OCI-LY1 (cell line): Measurements from ENCODE around the gene WDFY2.

Source experiments
- H2AFZ ChIP-seq: fragments of 200-600 bp; sonication (generic), shearing (Covaris generic); 2 replicates; pipeline ENCODE4 v1.6.0; 2014; ENCODE audit warnings: antibody characterized with exemption, mild to moderate bottlenecking, low read length
- H3F3A ChIP-seq: fragments of 200-600 bp; sonication (generic), shearing (Covaris generic); 2 replicates; pipeline ENCODE4 v1.6.0; 2014; ENCODE audit warnings: mild to moderate bottlenecking, antibody characterized with exemption, low read length, moderate library complexity; ENCODE audit not compliant: insufficient read depth
- H3K27ac ChIP-seq: fragments of 200-600 bp; sonication (generic); 2 replicates; pipeline ENCODE4 v1.5.1; 2014; ENCODE audit warnings: low read length, mixed run types, mild to moderate bottlenecking, low read depth; ENCODE audit not compliant: poor library complexity, severe bottlenecking
- H3K27me3 ChIP-seq: fragments of 200-600 bp; sonication (generic); 2 replicates; pipeline ENCODE4 v1.6.0; 2014; ENCODE audit warnings: antibody characterized with exemption, mild to moderate bottlenecking, low read length, moderate library complexity; ENCODE audit not compliant: insufficient read depth
- H3K36me3 ChIP-seq: fragments of 200-600 bp; sonication (generic); 2 replicates; pipeline ENCODE4 v1.6.1; 2014; ENCODE audit warnings: mild to moderate bottlenecking, antibody characterized with exemption, low read length, moderate library complexity, mixed read lengths; ENCODE audit not compliant: insufficient read depth
- H3K4me1 ChIP-seq: fragments of 200-600 bp; sonication (generic); 2 replicates; pipeline ENCODE4 v1.5.1; 2014; ENCODE audit warnings: mild to moderate bottlenecking, low read length, moderate library complexity; ENCODE audit not compliant: insufficient read depth, severe bottlenecking
- H3K4me2 ChIP-seq: fragments of 200-600 bp; sonication (generic), shearing (Covaris generic); 2 replicates; pipeline ENCODE4 v1.6.1; 2014; ENCODE audit warnings: low read length
- H3K4me3 ChIP-seq: fragments of 200-600 bp; sonication (generic); 2 replicates; pipeline ENCODE4 v1.5.1; 2014; ENCODE audit warnings: low read length, low read depth, mild to moderate bottlenecking, mixed read lengths; ENCODE audit not compliant: poor library complexity, severe bottlenecking
- H3K79me2 ChIP-seq: fragments of 200-600 bp; shearing (Covaris generic); 2 replicates; pipeline ENCODE4 v1.6.1; 2016; ENCODE audit warnings: mixed run types, low read length, mixed read lengths; ENCODE audit not compliant: insufficient read depth
- H3K9ac ChIP-seq: fragments of 200-600 bp; sonication (generic), shearing (Covaris generic); 2 replicates; pipeline ENCODE4 v1.6.1; 2014; ENCODE audit warnings: mild to moderate bottlenecking, low read length, mixed read lengths
- H3K9me2 ChIP-seq: fragments of 200-600 bp; sonication (generic), shearing (Covaris generic); 2 replicates; pipeline ENCODE4 v1.6.1; 2014; ENCODE audit warnings: low read depth, mild to moderate bottlenecking, low read length, mixed read lengths
- H3K9me3 ChIP-seq: fragments of 200-600 bp; shearing (Covaris generic); 2 replicates; pipeline ENCODE4 v1.6.1; 2014; ENCODE audit warnings: low read length, mixed read lengths
- H4K20me1 ChIP-seq: fragments of 200-600 bp; sonication (generic), shearing (Covaris generic); 2 replicates; pipeline ENCODE4 v1.6.0; 2016; ENCODE audit warnings: mild to moderate bottlenecking, low read length; ENCODE audit not compliant: insufficient read depth
- EZH2 ChIP-seq: fragments of 200-600 bp; sonication (generic), shearing (Covaris generic); IDR thresholded peaks from 2 replicates; pipeline ENCODE4 v1.8.0; 2017; ENCODE audit warnings: borderline replicate concordance, mixed run types, mild to moderate bottlenecking, antibody characterized with exemption, low read length, moderate library complexity, mixed read lengths
- TF ChIP-seq, protein P1 (sequence below): fragments of 200-600 bp; sonication (generic), shearing (Covaris generic); IDR thresholded peaks from 2 replicates; pipeline ENCODE4 v1.5.1; 2017; ENCODE audit warnings: mild to moderate bottlenecking, antibody characterized with exemption, low read length, moderate library complexity, mixed read lengths

The WDFY2 gene

DNA sequence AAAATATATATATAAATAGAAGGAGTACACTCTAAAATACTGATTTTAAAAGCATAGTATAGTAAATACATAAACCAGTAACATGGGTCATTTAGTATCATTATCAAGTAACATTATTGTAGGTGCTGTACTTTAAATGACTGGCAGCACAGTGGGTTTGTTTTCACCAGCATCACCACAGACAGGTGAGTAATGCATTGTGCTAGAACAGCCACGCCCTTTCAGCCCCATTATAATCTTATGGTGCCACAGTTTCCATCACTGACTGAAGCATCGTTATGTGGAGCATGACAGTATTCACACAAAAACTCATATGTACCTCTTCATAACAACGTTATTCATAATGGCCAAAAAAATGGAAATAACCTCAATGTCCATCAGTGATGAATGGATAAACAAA lies 131.4 kb downstream of the WDFY2 start:
- H3K27me3 ChIP-seq = no peaks in the 10 kb centered on the region
- H3K27ac ChIP-seq = no peak overlapping the region
- no peaks in the 10 kb centered on the region for H4K20me1 ChIP-seq
- H2AFZ ChIP-seq = no peak overlapping the region
- H3K4me2 ChIP-seq = no peak overlapping the region
- H3K4me3 ChIP-seq = no peak overlapping the region
- no peaks in the 10 kb centered on the region for H3K4me1 ChIP-seq
- no peaks in the 10 kb centered on the region for H3K9me2 ChIP-seq
- TF ChIP-seq, protein P1, sequence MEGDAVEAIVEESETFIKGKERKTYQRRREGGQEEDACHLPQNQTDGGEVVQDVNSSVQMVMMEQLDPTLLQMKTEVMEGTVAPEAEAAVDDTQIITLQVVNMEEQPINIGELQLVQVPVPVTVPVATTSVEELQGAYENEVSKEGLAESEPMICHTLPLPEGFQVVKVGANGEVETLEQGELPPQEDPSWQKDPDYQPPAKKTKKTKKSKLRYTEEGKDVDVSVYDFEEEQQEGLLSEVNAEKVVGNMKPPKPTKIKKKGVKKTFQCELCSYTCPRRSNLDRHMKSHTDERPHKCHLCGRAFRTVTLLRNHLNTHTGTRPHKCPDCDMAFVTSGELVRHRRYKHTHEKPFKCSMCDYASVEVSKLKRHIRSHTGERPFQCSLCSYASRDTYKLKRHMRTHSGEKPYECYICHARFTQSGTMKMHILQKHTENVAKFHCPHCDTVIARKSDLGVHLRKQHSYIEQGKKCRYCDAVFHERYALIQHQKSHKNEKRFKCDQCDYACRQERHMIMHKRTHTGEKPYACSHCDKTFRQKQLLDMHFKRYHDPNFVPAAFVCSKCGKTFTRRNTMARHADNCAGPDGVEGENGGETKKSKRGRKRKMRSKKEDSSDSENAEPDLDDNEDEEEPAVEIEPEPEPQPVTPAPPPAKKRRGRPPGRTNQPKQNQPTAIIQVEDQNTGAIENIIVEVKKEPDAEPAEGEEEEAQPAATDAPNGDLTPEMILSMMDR = no peak
- no peak for TF ChIP-seq EZH2
- H3K9ac ChIP-seq = no peak overlapping the region
- H3F3A ChIP-seq = no peaks in the 10 kb centered on the region
- H3K79me2 ChIP-seq = no peaks in the 10 kb centered on the region
- no peaks in the 10 kb centered on the region for H3K9me3 ChIP-seq
- H3K36me3 ChIP-seq = no peaks in the 10 kb centered on the region

- H3K9me3 ChIP-seq = no peaks in the 10 kb centered on the region
- no peak overlapping the region for H3K27ac ChIP-seq
- no peak overlapping the region for H3K4me2 ChIP-seq
- no peak overlapping the region for H3K9ac ChIP-seq
- no peaks in the 10 kb centered on the region for H3K4me1 ChIP-seq
- H3F3A ChIP-seq = no peaks in the 10 kb centered on the region
- no peaks in the 10 kb centered on the region for H3K9me2 ChIP-seq
- no peak for TF ChIP-seq EZH2
- TF ChIP-seq, protein P1 = no peak
- H3K36me3 ChIP-seq = no peaks in the 10 kb centered on the region
- no peaks in the 10 kb centered on the region for H3K27me3 ChIP-seq
- H3K79me2 ChIP-seq = no peaks in the 10 kb centered on the region
- H3K4me3 ChIP-seq = no peak overlapping the region
- H4K20me1 ChIP-seq = no peaks in the 10 kb centered on the region
- no peak overlapping the region for H2AFZ ChIP-seq
Measured at GRCh38 chr13:51717786-51718398, 133.6 kb downstream of the WDFY2 start.

DNA sequence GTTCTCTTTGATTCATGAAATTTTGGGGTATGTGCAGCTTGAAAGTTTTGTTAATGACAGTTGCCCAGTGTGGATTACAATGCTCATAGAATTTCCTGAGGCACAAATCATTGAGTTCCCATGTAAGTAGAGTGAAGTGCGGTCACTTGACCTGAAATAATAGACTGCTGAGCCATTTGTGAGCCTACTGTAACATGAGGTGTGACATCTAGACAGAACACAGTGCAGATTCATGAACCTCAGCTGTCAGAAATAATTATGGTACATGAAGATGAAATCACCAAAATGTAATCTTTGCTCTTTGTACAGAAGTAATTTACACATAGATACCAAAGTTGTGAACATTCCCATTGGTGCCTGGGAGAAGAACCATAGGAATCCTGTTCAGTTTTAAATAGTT lies 135.1 kb downstream of the WDFY2 start:
- H3K36me3 ChIP-seq = no peaks in the 10 kb centered on the region
- H3K9ac ChIP-seq = no peak overlapping the region
- H3K27me3 ChIP-seq = no peaks in the 10 kb centered on the region
- H3K4me3 ChIP-seq = no peak overlapping the region
- no peaks in the 10 kb centered on the region for H3F3A ChIP-seq
- TF ChIP-seq, protein P1 = no peak
- TF ChIP-seq EZH2 = no peak
- no peaks in the 10 kb centered on the region for H3K9me3 ChIP-seq
- no peak overlapping the region for H3K4me2 ChIP-seq
- H2AFZ ChIP-seq = no peak overlapping the region
- no peaks in the 10 kb centered on the region for H3K4me1 ChIP-seq
- H3K9me2 ChIP-seq = no peaks in the 10 kb centered on the region
- no peaks in the 10 kb centered on the region for H3K79me2 ChIP-seq
- no peak overlapping the region for H3K27ac ChIP-seq
- no peaks in the 10 kb centered on the region for H4K20me1 ChIP-seq
